Trophoblast cell (in vitro differentiated cells and primary cell): ENCODE measurements around the gene ANKMY2.

Experiments used
- DNase-seq, 2 donors: peaks; one replicate each; pipeline ENCODE4 v3.0.0-alpha.2; 2016
- H2AFZ ChIP-seq: 2 replicates; pipeline ENCODE4 v1.6.1; 2013; ENCODE audit warnings: low read length, moderate library complexity, mild to moderate bottlenecking; ENCODE audit not compliant: insufficient read depth, poor library complexity
- H2AK5ac ChIP-seq: 2 replicates; pipeline ENCODE4 v1.6.1; 2013; ENCODE audit warnings: mild to moderate bottlenecking, low read length
- H2BK120ac ChIP-seq: 2 replicates; pipeline ENCODE4 v1.6.1; 2013; ENCODE audit warnings: low read length, mild to moderate bottlenecking, moderate library complexity; ENCODE audit not compliant: insufficient read depth, poor library complexity
- H2BK12ac ChIP-seq: 2 replicates; pipeline ENCODE4 v1.6.1; 2013; ENCODE audit warnings: mild to moderate bottlenecking, low read length, moderate library complexity
- H2BK5ac ChIP-seq: 2 replicates; pipeline ENCODE4 v1.6.1; 2013; ENCODE audit warnings: low read length, low read depth, moderate library complexity, mild to moderate bottlenecking; ENCODE audit not compliant: poor library complexity
- H3K14ac ChIP-seq: 2 replicates; pipeline ENCODE4 v1.6.1; 2013; ENCODE audit warnings: mild to moderate bottlenecking, low read length
- H3K18ac ChIP-seq: 2 replicates; pipeline ENCODE4 v1.6.1; 2013; ENCODE audit warnings: mild to moderate bottlenecking, low read length
- H3K23ac ChIP-seq: 2 replicates; pipeline ENCODE4 v1.6.1; 2013; ENCODE audit warnings: low read length
- H3K27ac ChIP-seq: 2 replicates; pipeline ENCODE4 v1.5.1; 2013; ENCODE audit warnings: low read depth, mild to moderate bottlenecking, inconsistent platforms, low read length, moderate library complexity
- H3K27me3 ChIP-seq: 2 replicates; pipeline ENCODE4 v1.6.1; 2013; ENCODE audit warnings: inconsistent platforms, mild to moderate bottlenecking, low read length, moderate library complexity; ENCODE audit not compliant: insufficient read depth
- H3K36me3 ChIP-seq, 2 experiments: 1 replicate in 1 of 2; 2 replicates in 1 of 2; pipeline ENCODE4 v1.6.1; 2013; ENCODE audit warnings: low read length in 2 of 2, mild to moderate bottlenecking in 2 of 2, moderate library complexity in 1 of 2; ENCODE audit not compliant: insufficient read depth in 2 of 2, control insufficient read depth in 1 of 2
- H3K4ac ChIP-seq: 2 replicates; pipeline ENCODE4 v1.6.1; 2013; ENCODE audit warnings: low read depth, mild to moderate bottlenecking, low read length, moderate library complexity
- H3K4me1 ChIP-seq, 2 experiments: 1 replicate in 1 of 2; 2 replicates in 1 of 2; pipeline ENCODE4 v1.6.1; 2013; ENCODE audit warnings: low read length in 2 of 2, mild to moderate bottlenecking in 2 of 2, moderate library complexity in 1 of 2; ENCODE audit not compliant: insufficient read depth in 2 of 2, control insufficient read depth in 1 of 2
- H3K4me2 ChIP-seq: 2 replicates; pipeline ENCODE4 v1.6.1; 2013; ENCODE audit warnings: inconsistent platforms, mild to moderate bottlenecking, low read length, moderate library complexity
- H3K4me3 ChIP-seq: 2 replicates; pipeline ENCODE4 v1.5.1; 2013; ENCODE audit warnings: mild to moderate bottlenecking, low read depth, low read length, inconsistent platforms
- H3K79me1 ChIP-seq: one replicate; pipeline ENCODE4 v1.6.1; 2013; ENCODE audit warnings: low read length
- H3K79me2 ChIP-seq: 2 replicates; pipeline ENCODE4 v1.6.1; 2013; ENCODE audit warnings: low read length, mild to moderate bottlenecking; ENCODE audit not compliant: control insufficient read depth, insufficient read depth, poor library complexity
- H3K9ac ChIP-seq: 2 replicates; pipeline ENCODE4 v1.6.1; 2013; ENCODE audit warnings: mild to moderate bottlenecking, low read length
- H3K9me3 ChIP-seq: 2 replicates; pipeline ENCODE4 v1.6.1; 2013; ENCODE audit warnings: low read depth, mild to moderate bottlenecking, control low read depth, inconsistent platforms, low read length; ENCODE audit not compliant: insufficient read depth
- H4K12ac ChIP-seq: 2 replicates; pipeline ENCODE4 v1.6.1; 2013; ENCODE audit warnings: low read depth, mild to moderate bottlenecking, low read length, moderate library complexity
- H4K8ac ChIP-seq: 2 replicates; pipeline ENCODE4 v1.6.1; 2013; ENCODE audit warnings: low read depth, mild to moderate bottlenecking, low read length, moderate library complexity
- H4K91ac ChIP-seq: one replicate; pipeline ENCODE4 v1.6.1; 2013; ENCODE audit warnings: low read depth, mild to moderate bottlenecking, low read length, moderate library complexity
- WGBS: extraction: QIAGEN DNeasy Blood & Tissue Kit; methylation state at CpG from one replicate; pipeline ENCODE4 v1.1.7; 2013; ENCODE audit warnings: missing lambda C conversion rate; ENCODE audit not compliant: insufficient read length, insufficient coverage; ENCODE audit errors: extremely low coverage; 5-methylcytosine and 5-hydroxymethylcytosine counted together

ANKMY2 gene

DNA sequence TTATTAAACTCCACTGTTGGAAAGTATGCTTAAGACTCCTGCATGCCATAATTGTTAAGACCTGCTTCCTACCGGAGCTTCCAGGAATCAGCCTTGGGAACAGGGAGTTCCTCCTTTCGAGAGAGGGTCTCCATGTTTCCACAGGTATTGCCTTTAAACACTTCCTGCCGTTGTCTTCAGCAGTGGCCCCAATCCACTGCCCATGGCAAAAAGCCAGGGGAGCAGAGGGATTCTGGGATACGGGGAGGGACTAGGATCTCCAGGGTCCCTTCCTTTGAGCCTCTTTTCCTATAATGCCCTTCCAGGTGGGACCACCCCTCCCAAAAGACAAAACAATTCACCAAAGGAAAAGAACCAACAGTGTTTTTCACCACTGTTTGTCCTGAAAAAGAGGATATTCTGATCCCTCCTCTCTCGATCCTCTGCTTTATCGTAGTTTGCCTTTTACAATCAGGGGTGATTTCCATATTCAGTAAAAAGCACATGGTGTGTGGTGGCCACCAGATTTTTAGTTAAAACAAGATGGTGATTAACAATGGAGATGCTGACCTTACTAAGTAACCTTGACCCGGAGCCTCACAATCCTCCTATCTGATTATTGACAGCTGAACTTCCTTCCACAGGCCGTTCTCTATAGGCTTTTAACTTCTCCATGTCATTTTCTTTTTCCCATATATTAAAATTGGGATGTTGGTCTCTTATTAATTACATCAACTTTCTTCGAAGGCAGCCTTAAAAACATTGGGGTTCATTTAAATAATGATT lies 82.9 kb downstream of the ANKMY2 start:
- no peak overlapping the region for H3K14ac ChIP-seq
- H3K4ac ChIP-seq, result no peak overlapping the region
- no peak overlapping the region for H3K18ac ChIP-seq
- H3K27ac ChIP-seq, result no peak overlapping the region
- H3K4me3 ChIP-seq, result no peak overlapping the region
- no peak overlapping the region for H2AK5ac ChIP-seq
- H3K4me2 ChIP-seq, result no peak overlapping the region
- H3K9ac ChIP-seq, result no peak overlapping the region
- H4K12ac ChIP-seq, result no peak overlapping the region
- H3K79me1 ChIP-seq, result no peaks in the 10 kb centered on the region
- no peak overlapping the region for H4K91ac ChIP-seq
- H2BK12ac ChIP-seq, result no peak overlapping the region
- no peaks in the 10 kb centered on the region for H3K27me3 ChIP-seq
- no CpG with 5 or more reads among the region's 9 CpGs for WGBS
- no peaks in the 10 kb centered on the region for H3K79me2 ChIP-seq
- no peak for DNase-seq
- H2BK120ac ChIP-seq, result no peak overlapping the region
- H2BK5ac ChIP-seq, result no peak overlapping the region
- no peak overlapping the region for H3K23ac ChIP-seq
- H4K8ac ChIP-seq, result no peak overlapping the region
- H3K36me3 ChIP-seq, result no peaks in the 10 kb centered on the region
- no peak overlapping the region for H2AFZ ChIP-seq
- peaks cover 0 to 1% of the 10 kb centered on the region in 2 experiments for H3K4me1 ChIP-seq
- H3K9me3 ChIP-seq, result no peaks in the 10 kb centered on the region

DNA sequence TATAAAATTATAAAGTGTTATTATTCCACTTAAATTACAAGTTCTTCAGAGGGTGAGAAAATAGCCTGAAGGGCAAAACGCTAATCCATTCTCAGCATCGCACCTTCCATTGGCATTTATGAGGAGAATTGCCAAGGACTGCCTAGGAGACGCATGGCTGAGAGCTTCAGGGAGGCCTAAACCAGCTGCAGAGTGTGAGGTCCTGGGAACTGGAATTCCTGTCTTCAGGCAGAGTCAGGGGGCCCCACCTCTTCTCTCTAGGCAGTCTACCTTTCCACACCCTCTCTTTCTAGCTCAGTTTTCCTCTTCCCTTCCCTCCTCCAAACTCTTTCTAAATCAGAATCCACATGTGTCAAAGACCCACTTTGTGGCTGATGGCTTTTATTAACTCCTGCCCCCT lies 83.6 kb downstream of the ANKMY2 start:
- H4K91ac ChIP-seq, result no peak overlapping the region
- H3K27ac ChIP-seq, result no peak overlapping the region
- no peak overlapping the region for H3K9ac ChIP-seq
- H2BK120ac ChIP-seq, result no peak overlapping the region
- no peaks in the 10 kb centered on the region for H3K27me3 ChIP-seq
- H2AFZ ChIP-seq, result no peak overlapping the region
- H3K14ac ChIP-seq, result no peak overlapping the region
- no peak overlapping the region for H3K4ac ChIP-seq
- no peak overlapping the region for H2AK5ac ChIP-seq
- no peak overlapping the region for H2BK12ac ChIP-seq
- H3K9me3 ChIP-seq, result no peaks in the 10 kb centered on the region
- no CpG with 5 or more reads among the region's 3 CpGs for WGBS
- peaks cover 0 to 1% of the 10 kb centered on the region in 2 experiments for H3K4me1 ChIP-seq
- no peaks in the 10 kb centered on the region for H3K36me3 ChIP-seq
- no peak overlapping the region for H3K4me2 ChIP-seq
- no peak overlapping the region for H3K4me3 ChIP-seq
- no peak overlapping the region for H2BK5ac ChIP-seq
- H3K79me2 ChIP-seq, result no peaks in the 10 kb centered on the region
- no peak for DNase-seq
- no peak overlapping the region for H4K12ac ChIP-seq
- no peak overlapping the region for H3K18ac ChIP-seq
- no peak overlapping the region for H4K8ac ChIP-seq
- no peak overlapping the region for H3K23ac ChIP-seq
- no peaks in the 10 kb centered on the region for H3K79me1 ChIP-seq

- Histone ChIP-seq H4K91ac (no peak overlapping the region), H3K79me1 (no peaks in the 10 kb centered on the region), H2AK5ac (no peak overlapping the region), H3K4me3 (no peak overlapping the region), H3K4ac (no peak overlapping the region), H3K9ac (no peak overlapping the region), H4K8ac (no peak overlapping the region), H2AFZ (no peak overlapping the region), H2BK120ac (no peak overlapping the region), H3K4me1 (peaks cover 0 to 1% of the 10 kb centered on the region in 2 experiments), H3K14ac (no peak overlapping the region), H3K4me2 (no peak overlapping the region), H3K9me3 (no peaks in the 10 kb centered on the region), H3K79me2 (no peaks in the 10 kb centered on the region), H3K18ac (no peak overlapping the region), H2BK5ac (no peak overlapping the region), H3K23ac (no peak overlapping the region), H2BK12ac (no peak overlapping the region), H3K27me3 (no peaks in the 10 kb centered on the region), H3K27ac (no peak overlapping the region), H3K36me3 (no peaks in the 10 kb centered on the region), H4K12ac (no peak overlapping the region)
- DNase-seq, result no peak
- no CpG with 5 or more reads among the region's 3 CpGs for WGBS
Observed at GRCh38 chr7:16559497-16560179, 85.9 kb downstream of the ANKMY2 start.

DNA sequence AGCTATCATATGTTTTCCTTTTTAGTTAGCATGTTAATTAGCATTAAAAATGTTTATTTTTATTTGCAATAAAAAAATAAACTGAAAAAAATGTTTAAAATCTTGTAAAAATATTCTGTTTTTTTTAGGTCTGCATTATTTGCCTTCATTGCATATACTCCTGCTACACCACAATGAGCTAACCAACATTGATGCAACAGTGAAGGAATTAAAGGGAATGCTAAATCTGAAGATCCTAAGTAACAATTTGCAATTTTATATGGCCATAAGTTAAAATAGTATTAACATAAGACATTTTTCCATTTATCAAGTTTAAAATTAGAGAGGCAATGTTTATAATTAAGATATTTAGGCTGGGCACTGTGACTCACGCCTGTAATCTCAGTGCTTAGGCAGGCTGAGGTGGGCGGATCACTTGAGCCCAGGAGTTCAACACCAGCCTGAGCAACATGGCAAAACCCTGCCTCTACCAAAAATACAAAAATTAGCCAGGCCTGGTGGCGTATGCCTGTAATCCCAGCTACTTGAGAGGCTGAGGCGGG lies 86.7 kb downstream of the ANKMY2 start:
- H3K18ac ChIP-seq, result no peak overlapping the region
- H2AK5ac ChIP-seq, result no peak overlapping the region
- H3K14ac ChIP-seq, result no peak overlapping the region
- no peak for DNase-seq
- WGBS, result no CpG with 5 or more reads among the region's 4 CpGs
- H4K12ac ChIP-seq, result no peak overlapping the region
- no peak overlapping the region for H4K8ac ChIP-seq
- H4K91ac ChIP-seq, result no peak overlapping the region
- H3K36me3 ChIP-seq, result no peaks in the 10 kb centered on the region
- no peak overlapping the region for H3K4me2 ChIP-seq
- H3K9ac ChIP-seq, result no peak overlapping the region
- no peak overlapping the region for H2BK12ac ChIP-seq
- no peak overlapping the region for H3K27ac ChIP-seq
- no peak overlapping the region for H2AFZ ChIP-seq
- H3K4me1 ChIP-seq, result peaks cover 0 to 1% of the 10 kb centered on the region in 2 experiments
- H3K23ac ChIP-seq, result no peak overlapping the region
- no peak overlapping the region for H2BK5ac ChIP-seq
- no peak overlapping the region for H3K4me3 ChIP-seq
- no peak overlapping the region for H2BK120ac ChIP-seq
- H3K27me3 ChIP-seq, result no peaks in the 10 kb centered on the region
- H3K9me3 ChIP-seq, result no peaks in the 10 kb centered on the region
- H3K79me2 ChIP-seq, result no peaks in the 10 kb centered on the region
- H3K79me1 ChIP-seq, result no peaks in the 10 kb centered on the region
- no peak overlapping the region for H3K4ac ChIP-seq
